HG03039 (cell line): ENCODE measurements around the gene COMMD8.
"Not testable (repeated sequence)": the region's sequence is repeated elsewhere in the genome, so short reads cannot be mapped to it uniquely, and the experiment has no call there.

Experiments
- ATAC-seq: cut with Tn5 transposase; IDR thresholded peaks from one replicate; pipeline ENCODE4 v1.9.1; 2021; ENCODE audit warnings: mild to moderate bottlenecking, moderate library complexity; ENCODE audit not compliant: unreplicated experiment

Gene COMMD8

DNA sequence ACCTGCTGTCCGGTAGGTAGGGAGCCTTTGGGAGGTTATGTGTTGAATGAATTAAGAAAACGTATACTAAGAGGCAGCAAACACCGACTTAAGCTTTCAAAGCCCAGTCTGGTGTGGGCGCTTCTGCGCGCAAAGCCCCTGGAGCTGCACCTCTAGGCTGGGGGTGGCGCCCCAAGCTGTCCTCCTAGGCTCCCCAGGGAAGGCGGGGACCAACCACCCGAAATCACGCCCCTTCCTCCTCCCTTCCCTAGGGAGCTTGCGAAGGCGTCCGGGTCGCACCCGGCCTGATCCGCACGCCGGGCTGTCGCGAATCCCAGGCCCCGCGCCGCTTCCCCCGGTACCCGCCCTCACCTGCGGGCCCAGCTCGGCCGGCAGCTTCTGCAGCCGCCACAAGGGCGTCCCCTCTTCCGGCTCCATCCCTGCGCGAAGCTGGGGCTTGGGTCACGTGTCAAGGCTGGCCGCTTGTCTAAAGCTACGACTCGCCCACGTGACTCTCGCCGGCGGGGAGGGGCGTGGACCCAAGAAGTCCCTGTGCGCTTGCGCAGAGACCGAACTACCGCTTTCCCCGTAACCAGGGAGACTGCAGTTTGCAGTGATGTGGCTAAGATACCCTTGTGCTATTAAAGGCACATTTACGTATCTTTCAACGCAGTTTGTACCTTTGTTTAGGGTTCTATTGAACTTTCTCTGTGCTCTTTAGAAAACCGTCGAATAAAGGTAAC lies at the start of gene COMMD8:
TSS of gene COMMD8 (minus strand) at position 468 of the 722 bp plus-strand sequence. CDS start at position 417, 51 bp downstream.
- ATAC-seq, result peak; percentile 90

DNA sequence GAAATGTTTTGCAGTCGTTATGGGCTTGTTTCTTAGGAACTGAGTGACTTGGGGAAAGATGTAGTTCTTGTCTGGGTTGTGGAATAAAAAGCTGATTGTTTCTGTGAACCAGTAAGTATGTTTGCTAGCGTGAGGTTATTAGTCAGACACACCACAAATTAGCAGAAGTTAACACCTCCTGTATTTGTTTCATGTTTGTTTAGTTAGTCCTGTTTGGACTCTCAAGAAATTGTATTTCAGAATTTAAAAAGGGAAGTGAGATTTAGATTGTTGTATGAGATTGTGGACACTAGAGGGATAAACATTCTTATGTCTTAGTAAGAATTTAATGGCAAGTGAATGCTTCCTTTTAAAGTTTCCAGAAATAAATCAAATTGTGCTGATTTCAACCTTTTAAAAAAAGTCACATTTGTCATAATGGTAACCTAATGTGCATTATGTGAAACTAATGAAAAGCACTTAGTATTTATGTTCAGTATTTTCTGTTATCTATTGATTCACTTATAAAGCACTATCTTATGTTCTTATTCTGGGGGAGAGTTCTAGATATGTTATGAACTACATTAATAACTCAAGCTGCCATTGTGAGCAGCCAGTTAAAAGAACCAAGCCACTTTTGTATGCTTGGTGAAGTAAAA lies 47.1 kb upstream of the COMMD8 start:
- peak; percentile 98 for ATAC-seq

GRCh38 chr4:47505666-47506065 lies 42.2 kb upstream of the COMMD8 start:
- ATAC-seq, result no peak

- ATAC-seq, result no peak
These were observed 41.6 kb upstream of the COMMD8 start for GRCh38 chr4:47505147-47505546.

DNA sequence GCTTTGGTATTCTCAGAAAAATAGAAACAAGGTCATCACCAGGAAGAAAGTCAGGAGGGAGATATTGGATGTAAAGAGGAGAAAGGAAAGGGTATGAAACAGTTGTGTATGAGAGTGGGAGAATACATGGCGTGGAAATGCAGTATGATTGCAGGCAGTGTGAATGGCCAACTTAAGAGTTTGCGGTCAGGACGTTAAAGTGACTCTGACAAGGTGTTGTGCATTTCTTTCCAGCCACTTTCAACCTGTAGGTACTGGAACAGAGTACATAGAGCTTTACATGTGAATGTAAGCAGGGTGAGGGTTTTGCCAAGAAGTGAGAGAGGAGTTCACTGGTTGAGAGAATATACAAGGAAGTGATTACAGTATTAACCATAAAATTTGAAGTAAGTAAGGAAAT lies 37.3 kb upstream of the COMMD8 start:
- no peak for ATAC-seq

GRCh38 chr4:47499700-47500099 lies 36.2 kb upstream of the COMMD8 start:
- no peak for ATAC-seq

GRCh38 chr4:47498899-47499298 lies 35.4 kb upstream of the COMMD8 start:
- ATAC-seq, result no peak

GRCh38 chr4:47494124-47494430 lies 30.6 kb upstream of the COMMD8 start:
- no peak for ATAC-seq

DNA sequence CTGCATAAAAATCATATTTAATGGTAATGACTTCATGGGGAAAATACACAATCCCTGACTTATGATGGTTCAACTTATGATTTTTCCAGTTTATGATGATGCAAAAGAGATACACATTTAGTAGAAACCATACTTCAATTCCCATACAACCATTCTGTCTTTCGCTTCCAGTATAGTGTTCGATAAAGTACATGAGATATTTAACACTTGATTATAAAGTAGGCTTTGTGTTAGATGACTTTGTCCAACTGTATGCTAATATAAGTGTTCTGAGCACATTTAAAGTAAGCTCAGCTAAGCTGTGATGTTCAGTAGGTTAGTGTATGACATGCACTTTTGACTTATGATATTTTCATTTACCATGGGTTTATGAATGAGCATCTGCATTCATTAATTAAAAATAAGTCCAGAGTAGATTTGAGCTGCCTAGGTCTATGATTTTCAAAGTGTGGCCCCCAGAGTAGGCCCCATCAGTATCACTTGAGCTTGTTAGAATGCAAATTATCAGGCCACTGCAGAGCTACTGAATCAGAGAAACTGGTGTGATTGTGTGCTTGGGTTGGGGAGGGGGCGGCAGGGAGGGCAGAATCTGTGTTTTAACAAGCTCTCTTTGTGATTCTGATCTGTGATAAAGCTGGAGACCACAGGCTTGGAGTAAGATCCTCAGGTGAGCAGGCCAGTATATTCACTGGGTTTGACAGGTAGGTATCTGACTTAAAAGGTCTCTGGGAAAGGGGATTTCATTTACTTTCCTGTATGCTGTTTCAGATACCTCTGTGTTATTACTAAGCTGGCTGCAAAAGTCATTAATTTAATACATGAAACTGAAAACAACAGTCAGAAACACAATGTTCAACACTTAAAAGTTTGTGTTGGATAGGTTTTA lies 30.0 kb upstream of the COMMD8 start:
- no peak for ATAC-seq

DNA sequence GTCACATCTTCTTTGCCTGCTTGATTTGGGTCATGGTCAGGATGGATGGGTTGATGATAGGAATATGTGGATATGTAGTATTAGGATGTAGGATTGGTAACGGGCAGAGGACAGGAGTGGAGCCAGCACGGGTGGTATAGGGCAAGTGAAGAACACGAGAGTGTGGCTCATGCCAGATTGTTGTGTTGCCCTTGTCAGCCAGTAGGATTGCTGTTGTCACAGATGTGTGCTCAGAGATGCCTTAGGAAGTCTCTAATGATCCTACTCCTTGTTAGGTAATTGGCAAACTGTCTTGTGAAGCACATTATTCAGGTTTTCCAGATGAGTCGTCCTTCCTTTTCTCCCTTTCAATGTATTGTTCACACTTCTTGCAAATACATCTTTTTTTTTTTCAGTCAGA lies 27.0 kb upstream of the COMMD8 start:
- peak; percentile 89 for ATAC-seq

DNA sequence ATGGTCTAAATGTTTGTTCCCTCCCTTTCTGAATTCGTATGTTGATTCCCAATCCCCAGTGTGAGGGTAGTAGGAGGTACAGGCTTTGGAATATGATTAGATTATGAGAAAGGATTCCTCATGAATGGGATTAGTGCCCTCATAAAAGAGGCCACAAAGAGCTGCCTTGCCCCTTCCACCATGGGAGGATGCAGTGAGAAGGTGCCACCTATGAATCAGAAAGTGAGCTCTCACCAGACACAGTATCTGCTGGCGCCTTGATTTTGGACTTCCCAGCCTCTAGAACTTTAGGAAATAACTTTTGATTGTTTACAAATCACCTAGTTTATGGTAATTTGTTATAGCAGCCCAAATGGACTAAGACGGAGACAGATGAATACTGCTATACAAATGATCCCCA lies 25.2 kb upstream of the COMMD8 start:
- ATAC-seq, result no peak

GRCh38 chr4:47486727-47487126 lies 23.2 kb upstream of the COMMD8 start:
- not testable (repeated sequence) for ATAC-seq

- no peak for ATAC-seq
These were observed 22.8 kb upstream of the COMMD8 start for GRCh38 chr4:47486231-47486673.

DNA sequence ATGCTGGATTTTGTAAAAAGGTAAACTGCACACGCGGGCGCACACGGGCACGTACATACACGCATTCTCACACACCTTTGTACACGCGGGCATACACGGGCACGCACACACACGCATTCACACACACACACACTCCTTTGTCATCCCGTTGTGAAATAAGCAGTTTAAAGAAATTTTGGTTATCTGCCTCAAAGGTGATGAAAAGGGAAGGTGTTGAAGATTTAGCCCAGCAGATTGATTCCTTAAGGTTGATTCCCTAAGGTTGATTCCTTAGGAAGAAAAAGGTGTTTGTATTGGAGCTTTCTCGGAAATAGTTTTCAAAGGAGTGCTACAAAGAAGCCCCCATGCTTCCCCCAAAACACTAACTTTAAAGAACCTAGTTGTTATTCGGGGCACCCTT lies 22.3 kb upstream of the COMMD8 start:
- ATAC-seq, result no peak

- ATAC-seq, result peak; percentile 98
These were observed 21.7 kb upstream of the COMMD8 start, which contains the start of gene ATP10D for GRCh38 chr4:47485047-47485692. Gene ATP10D (plus strand): TSS chr4:47485275. CDS start chr4:47512541, 27,266 bp downstream.

GRCh38 chr4:47484168-47484567 lies 20.7 kb upstream of the COMMD8 start:
- ATAC-seq, result peak; percentile 36

- ATAC-seq, result no peak
These were observed 20.2 kb upstream of the COMMD8 start for GRCh38 chr4:47483745-47484144.

DNA sequence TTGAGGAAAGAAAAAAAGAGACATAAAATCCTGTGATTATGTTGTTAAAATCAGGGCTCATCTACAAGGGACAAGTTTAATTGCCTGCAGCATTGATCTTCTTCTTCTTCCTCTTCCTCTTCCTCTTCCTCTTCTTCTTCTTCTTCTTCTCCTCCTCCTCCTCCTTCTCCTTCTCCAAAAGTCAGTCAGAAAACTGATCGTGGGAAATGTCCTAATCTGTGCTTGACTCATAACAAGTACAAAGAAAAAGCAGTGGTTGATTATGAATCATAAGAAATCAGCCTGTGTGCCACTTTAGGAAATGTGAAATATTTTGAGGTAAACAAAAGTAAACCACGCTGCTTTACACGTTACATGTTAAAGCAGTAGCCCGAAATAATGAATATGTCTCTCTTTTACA lies 18.8 kb upstream of the COMMD8 start:
- no peak for ATAC-seq

DNA sequence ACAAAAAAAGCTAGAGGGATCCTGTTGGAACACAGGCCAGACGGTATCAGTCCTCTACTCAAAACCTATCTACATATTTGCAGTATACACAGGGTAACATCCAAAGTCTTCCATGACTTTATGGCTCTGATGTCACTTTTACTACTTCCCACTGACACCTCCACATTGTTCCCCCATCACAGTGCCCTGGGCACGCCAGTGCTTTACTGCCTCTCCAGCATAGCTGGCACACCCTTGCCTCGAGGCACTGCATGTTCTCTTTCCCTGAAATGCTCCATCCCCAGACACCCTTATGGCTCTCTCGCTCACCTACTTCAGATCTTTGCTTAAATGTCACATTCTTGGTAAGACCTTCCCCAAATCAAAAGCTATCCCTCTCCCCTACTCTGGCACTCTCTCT lies 15.3 kb upstream of the COMMD8 start:
- no peak for ATAC-seq

- no peak for ATAC-seq
These were observed 11.9 kb upstream of the COMMD8 start for GRCh38 chr4:47475411-47475810.

- no peak for ATAC-seq
These were observed 11.3 kb upstream of the COMMD8 start for GRCh38 chr4:47474799-47475198.
